Measurements from ENCODE around the gene CNTRL. TPM values are rescaled to one million over a fixed set of nuclear protein-coding genes. Genes with fewer than 3 reads are reported as not detected.
"Not testable (repeated sequence)": the region's sequence is repeated elsewhere in the genome, so short reads cannot be mapped to it uniquely, and the experiment has no call there.

Gene CNTRL, protein sequence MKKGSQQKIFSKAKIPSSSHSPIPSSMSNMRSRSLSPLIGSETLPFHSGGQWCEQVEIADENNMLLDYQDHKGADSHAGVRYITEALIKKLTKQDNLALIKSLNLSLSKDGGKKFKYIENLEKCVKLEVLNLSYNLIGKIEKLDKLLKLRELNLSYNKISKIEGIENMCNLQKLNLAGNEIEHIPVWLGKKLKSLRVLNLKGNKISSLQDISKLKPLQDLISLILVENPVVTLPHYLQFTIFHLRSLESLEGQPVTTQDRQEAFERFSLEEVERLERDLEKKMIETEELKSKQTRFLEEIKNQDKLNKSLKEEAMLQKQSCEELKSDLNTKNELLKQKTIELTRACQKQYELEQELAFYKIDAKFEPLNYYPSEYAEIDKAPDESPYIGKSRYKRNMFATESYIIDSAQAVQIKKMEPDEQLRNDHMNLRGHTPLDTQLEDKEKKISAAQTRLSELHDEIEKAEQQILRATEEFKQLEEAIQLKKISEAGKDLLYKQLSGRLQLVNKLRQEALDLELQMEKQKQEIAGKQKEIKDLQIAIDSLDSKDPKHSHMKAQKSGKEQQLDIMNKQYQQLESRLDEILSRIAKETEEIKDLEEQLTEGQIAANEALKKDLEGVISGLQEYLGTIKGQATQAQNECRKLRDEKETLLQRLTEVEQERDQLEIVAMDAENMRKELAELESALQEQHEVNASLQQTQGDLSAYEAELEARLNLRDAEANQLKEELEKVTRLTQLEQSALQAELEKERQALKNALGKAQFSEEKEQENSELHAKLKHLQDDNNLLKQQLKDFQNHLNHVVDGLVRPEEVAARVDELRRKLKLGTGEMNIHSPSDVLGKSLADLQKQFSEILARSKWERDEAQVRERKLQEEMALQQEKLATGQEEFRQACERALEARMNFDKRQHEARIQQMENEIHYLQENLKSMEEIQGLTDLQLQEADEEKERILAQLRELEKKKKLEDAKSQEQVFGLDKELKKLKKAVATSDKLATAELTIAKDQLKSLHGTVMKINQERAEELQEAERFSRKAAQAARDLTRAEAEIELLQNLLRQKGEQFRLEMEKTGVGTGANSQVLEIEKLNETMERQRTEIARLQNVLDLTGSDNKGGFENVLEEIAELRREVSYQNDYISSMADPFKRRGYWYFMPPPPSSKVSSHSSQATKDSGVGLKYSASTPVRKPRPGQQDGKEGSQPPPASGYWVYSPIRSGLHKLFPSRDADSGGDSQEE (N-terminal part only)
- 26.3 TPM for total RNA-seq
- long read RNA-seq, partial matches to known transcripts, result 14 of 22 reads
- long read RNA-seq, other reads (novel, unspliced or antisense), result 8 of 22 reads

DNA sequence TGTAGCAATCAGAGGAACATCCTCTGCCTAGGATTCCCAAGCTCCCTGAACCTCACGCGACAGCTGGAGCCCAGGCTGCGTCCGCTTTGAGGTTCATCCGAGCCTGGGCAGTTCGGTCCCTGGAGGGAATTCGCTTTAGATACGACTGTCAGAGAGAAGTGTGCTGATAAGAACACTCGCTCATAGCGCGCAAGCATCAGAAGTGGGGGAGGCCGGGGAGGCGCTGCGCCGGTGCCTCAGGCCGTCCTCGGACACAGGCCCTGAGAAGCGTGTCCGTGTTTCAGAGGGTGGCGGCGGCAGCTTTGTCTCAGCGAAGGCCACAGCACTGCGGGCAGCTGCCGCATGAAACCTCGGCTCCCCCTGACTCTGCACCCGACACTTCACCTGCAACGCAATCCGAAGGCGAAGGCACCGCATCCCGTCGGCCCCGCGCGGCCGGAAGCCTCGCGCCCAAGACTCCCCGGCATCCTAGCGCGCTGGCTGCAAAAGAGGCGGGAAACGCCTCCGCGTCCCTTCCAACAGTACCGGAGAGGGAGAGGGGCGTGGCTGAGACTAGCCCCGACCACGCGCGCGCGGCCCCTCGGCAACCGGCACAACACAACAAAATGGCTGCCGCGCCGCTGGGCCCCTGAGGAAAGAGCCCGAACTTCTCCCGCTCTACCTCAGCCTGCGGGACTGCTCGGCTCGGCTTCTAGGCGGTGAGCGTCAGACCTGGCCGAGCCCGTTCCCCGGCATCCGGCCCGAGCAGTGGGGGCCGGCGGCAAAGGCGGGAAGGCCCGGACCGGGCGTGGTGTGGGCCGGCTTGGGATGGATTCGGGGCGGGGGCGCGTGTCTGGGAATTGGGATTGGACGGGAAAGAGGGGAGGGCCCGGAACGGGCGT is at the start of gene CNTRL:
TSS of gene CNTRL (plus strand) at position 586 of the 881 bp plus-strand sequence. CDS start 13,372 bp downstream, outside the sequence.
- Histone ChIP-seq H3K27me3 (ENCODE audit: low read depth) (no peaks in the 10 kb centered on the region), H3K9me3 (no peaks in the 10 kb centered on the region), H3K4me1 (peaks cover 21% of the 10 kb centered on the region), H3K36me3 (no peaks in the 10 kb centered on the region), H3K4me3 (peak within 1 kb of the TSS; percentile 91), H3K27ac (peak within 1 kb of the TSS; percentile 94)
- ATAC-seq (peak; percentile 95 to 96), DNase-seq (peak; percentile 94)
- intact Hi-C loops (cut with DNase I), result no loop called here
- TF ChIP-seq, protein P1, sequence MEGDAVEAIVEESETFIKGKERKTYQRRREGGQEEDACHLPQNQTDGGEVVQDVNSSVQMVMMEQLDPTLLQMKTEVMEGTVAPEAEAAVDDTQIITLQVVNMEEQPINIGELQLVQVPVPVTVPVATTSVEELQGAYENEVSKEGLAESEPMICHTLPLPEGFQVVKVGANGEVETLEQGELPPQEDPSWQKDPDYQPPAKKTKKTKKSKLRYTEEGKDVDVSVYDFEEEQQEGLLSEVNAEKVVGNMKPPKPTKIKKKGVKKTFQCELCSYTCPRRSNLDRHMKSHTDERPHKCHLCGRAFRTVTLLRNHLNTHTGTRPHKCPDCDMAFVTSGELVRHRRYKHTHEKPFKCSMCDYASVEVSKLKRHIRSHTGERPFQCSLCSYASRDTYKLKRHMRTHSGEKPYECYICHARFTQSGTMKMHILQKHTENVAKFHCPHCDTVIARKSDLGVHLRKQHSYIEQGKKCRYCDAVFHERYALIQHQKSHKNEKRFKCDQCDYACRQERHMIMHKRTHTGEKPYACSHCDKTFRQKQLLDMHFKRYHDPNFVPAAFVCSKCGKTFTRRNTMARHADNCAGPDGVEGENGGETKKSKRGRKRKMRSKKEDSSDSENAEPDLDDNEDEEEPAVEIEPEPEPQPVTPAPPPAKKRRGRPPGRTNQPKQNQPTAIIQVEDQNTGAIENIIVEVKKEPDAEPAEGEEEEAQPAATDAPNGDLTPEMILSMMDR (IDR thresholded peaks at IDR 0.05), result no peak

DNA sequence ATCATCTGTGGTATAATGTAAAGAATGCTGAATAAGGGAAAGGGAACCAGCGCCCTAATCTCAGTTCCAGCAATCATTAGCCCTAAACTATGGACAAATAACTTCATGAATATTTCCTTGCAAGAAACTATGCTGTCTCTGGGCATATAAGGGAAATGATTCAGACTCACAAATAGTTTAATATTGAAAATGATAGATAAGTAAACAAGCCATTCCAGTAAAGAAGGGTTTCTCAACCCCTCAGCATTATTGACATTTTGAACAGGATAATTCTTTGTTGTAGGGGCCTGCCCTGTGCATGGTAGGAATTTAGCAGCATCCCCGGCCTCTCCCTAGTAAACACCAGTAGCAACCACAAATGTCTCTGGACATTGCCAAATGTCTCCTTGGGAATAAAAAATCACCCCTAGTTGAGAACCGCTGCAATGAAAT is 48.5 kb upstream of the CNTRL start:
- intact Hi-C loops (cut with DNase I), result no loop called here
- Histone ChIP-seq H3K9me3 (no peaks in the 10 kb centered on the region), H3K27me3 (ENCODE audit: low read depth) (no peaks in the 10 kb centered on the region), H3K27ac (no peak overlapping the region), H3K36me3 (no peaks in the 10 kb centered on the region), H3K4me3 (no peak overlapping the region), H3K4me1 (no peaks in the 10 kb centered on the region)
- TF ChIP-seq, protein P1 (IDR thresholded peaks at IDR 0.05), result no peak
- DNase-seq (no peak), ATAC-seq (no peak)

DNA sequence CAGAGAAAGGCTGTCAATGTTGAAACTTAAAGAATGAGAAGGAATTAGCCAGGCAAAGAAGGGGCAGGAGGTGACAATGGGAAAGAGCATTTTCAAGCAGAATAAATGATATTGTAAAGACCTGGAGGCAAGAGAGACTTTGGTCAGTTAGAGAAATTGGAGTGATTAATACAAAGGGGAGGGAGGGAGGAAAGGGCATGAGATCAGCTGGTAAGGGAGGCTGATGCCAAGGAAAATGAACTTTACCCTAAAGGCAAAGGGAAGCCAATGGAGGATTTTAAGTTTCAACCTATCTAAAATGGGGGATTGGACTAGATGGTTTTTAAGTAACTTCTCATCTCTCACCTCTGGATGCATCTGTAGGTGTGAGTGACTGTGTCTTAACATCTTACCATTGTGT is 48.0 kb upstream of the CNTRL start:
- TF ChIP-seq, protein P1 (IDR thresholded peaks at IDR 0.05), result no peak
- ATAC-seq (no peak), DNase-seq (no peak)
- Histone ChIP-seq H3K27me3 (ENCODE audit: low read depth) (no peaks in the 10 kb centered on the region), H3K27ac (no peak overlapping the region), H3K4me1 (no peaks in the 10 kb centered on the region), H3K4me3 (no peak overlapping the region), H3K36me3 (no peaks in the 10 kb centered on the region), H3K9me3 (no peaks in the 10 kb centered on the region)
- intact Hi-C loops (cut with DNase I), result no loop called here

DNA sequence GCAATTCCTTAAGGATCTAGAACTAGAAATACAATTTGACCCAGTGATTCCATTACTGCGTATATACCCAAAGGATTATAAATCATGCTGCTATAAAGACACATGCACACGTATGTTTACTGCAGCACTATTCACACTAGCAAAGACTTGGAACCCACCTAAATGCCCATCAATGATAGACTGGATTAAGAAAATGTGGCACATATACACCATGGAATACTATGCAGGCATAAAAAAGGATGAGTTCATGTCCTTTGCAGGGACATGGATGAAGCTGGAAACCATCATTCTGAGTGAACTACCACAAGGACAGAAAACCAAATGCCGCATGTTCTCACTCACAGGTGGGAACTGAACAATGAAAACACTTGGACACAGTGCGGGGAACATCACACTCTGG is 46.5 kb upstream of the CNTRL start:
- H3K27ac ChIP-seq; H3K4me3 ChIP-seq; H3K36me3 ChIP-seq; ATAC-seq; H3K9me3 ChIP-seq; DNase-seq; intact Hi-C loops (cut with DNase I); H3K27me3 ChIP-seq (ENCODE audit: low read depth); H3K4me1 ChIP-seq: not testable (repeated sequence)

DNA sequence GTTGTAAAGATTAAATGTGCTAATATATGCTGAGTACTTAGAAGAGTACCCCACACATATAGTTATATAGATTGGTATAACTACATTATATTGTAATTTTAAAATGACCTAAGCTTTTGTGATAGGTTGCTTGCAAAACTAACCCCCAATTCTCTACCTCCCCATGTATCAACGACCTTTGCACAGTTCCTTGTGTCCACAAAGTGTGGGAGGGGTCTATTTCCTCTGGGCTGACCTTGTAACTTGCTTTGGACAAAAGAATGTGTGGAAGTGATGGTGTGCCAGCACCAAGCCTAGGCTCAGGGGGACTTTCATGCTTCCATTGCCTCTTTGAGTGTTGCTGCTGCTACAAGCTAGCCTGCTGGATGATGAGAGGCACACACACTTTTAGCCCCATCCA is 45.3 kb upstream of the CNTRL start:
- Histone ChIP-seq H3K9me3 (no peaks in the 10 kb centered on the region), H3K4me3 (no peak overlapping the region), H3K27ac (no peak overlapping the region), H3K4me1 (no peaks in the 10 kb centered on the region), H3K36me3 (no peaks in the 10 kb centered on the region), H3K27me3 (ENCODE audit: low read depth) (no peaks in the 10 kb centered on the region)
- no peak for DNase-seq
- no peak for ATAC-seq
- TF ChIP-seq, protein P1 (IDR thresholded peaks at IDR 0.05), result no peak
- intact Hi-C loops (cut with DNase I), result no loop called here

Measured in lower lobe of right lung (tissue), 2 donors.